Hepatocyte (in vitro differentiated cells): ENCODE measurements around the gene KRT32.

Source experiments
- CTCF ChIP-seq: fragments of 200-600 bp; sonication (generic); IDR thresholded peaks from 2 replicates; pipeline ENCODE4 v1.5.1; 2016; ENCODE audit warnings: antibody characterized with exemption, mild to moderate bottlenecking; ENCODE audit not compliant: poor library complexity
- EZH2 ChIP-seq: fragments of 200-600 bp; sonication (generic); IDR thresholded peaks from 2 replicates; pipeline ENCODE4 v1.6.1; 2016; ENCODE audit warnings: antibody characterized with exemption, mild to moderate bottlenecking, borderline replicate concordance
- EZH2phosphoT487 ChIP-seq: fragments of 200-600 bp; sonication (generic); IDR thresholded peaks from one replicate; pipeline ENCODE4 v1.6.1; 2018; ENCODE audit warnings: antibody characterized with exemption, mild to moderate bottlenecking, low read depth, moderate library complexity; ENCODE audit not compliant: unreplicated experiment, severe bottlenecking

- TF ChIP-seq CTCF, result no peak
- no peak for TF ChIP-seq EZH2phosphoT487
- TF ChIP-seq EZH2, result no peak
Measured at GRCh38 chr17:41499714-41500113, 32.5 kb upstream of the KRT32 start.
